Measurements from ENCODE around the gene SRGAP1.

DNA sequence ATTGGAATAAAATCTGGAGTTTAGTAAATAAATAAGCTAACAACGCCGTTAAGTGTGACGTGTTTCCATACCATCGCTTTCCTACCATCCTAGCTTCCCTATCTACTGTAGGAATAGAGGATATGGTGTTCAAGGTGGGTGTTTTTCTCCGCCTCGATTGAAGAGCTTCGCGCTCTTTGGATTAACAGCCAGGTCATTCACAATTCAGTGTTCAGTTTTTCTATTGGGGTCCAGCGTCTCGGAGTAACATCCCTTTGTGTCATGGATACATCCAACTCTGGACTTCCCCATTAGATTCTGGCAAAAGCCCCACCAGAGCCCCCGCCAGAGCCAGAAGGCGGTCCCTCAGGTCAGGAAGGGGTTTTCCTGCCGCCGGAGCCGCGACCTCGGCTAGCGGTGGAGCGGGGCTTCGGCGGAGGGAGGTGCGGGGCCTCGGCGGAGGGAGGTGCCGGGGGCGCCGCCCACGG lies 1.2 kb upstream of the SRGAP1 start:
- TF ChIP-seq, protein P1, sequence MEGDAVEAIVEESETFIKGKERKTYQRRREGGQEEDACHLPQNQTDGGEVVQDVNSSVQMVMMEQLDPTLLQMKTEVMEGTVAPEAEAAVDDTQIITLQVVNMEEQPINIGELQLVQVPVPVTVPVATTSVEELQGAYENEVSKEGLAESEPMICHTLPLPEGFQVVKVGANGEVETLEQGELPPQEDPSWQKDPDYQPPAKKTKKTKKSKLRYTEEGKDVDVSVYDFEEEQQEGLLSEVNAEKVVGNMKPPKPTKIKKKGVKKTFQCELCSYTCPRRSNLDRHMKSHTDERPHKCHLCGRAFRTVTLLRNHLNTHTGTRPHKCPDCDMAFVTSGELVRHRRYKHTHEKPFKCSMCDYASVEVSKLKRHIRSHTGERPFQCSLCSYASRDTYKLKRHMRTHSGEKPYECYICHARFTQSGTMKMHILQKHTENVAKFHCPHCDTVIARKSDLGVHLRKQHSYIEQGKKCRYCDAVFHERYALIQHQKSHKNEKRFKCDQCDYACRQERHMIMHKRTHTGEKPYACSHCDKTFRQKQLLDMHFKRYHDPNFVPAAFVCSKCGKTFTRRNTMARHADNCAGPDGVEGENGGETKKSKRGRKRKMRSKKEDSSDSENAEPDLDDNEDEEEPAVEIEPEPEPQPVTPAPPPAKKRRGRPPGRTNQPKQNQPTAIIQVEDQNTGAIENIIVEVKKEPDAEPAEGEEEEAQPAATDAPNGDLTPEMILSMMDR (IDR thresholded peaks at IDR 0.05): no peak
- no peak for TF ChIP-seq POLR2AphosphoS5 (IDR thresholded peaks at IDR 0.05)

Data from upper lobe of left lung (tissue), 4 donors.